Caco-2 (cell line): Measurements from ENCODE around the gene AMELX. TPM values are rescaled to one million over a fixed set of nuclear protein-coding genes. Genes with fewer than 3 reads are reported as not detected.
A peak's percentile ranks its signal among the peaks of the same experiment; 100 is the strongest.

Experiments used
- BruUV-seq: library from RNA; stranded (reverse); fragments of 400-500 nt; replicated peaks from 2 replicates; lab custom pipeline; 2021; lab: Mats Ljungman, UMichigan
- CTCF ChIA-PET: fragments of 300-600 bp; sonication (Branson Sonifier 250); formaldehyde crosslinking; loops from one replicate; lab custom pipeline; 2022; ENCODE audit warnings: antibody characterized with exemption; lab: Charles Lee
- POLR2A ChIA-PET: fragments of 300-600 bp; sonication (Branson Sonifier 250); formaldehyde crosslinking; loops from one replicate; lab custom pipeline; 2022; ENCODE audit warnings: antibody characterized with exemption; lab: Charles Lee
- DNase-seq, 2 experiments: peaks; one replicate each; pipeline versions ENCODE4 v3.0.0 to v3.0.0-alpha.2; 2020 to 2022
- H3K27me3 ChIP-seq: replicated peaks from 2 replicates; pipeline ENCODE4 v1.6.0; 2011; ENCODE audit warnings: low read length; ENCODE audit not compliant: control insufficient read depth, insufficient read depth
- H3K36me3 ChIP-seq: 2 replicates; pipeline ENCODE4 v1.5.1; 2011; ENCODE audit warnings: low read length; ENCODE audit not compliant: control insufficient read depth, insufficient read depth
- H3K4me1 ChIP-seq: fragments of 250-450 bp; sonication (Bioruptor Pico); 2 replicates; pipeline ENCODE4 v1.5.1; 2020; ENCODE audit warnings: mild to moderate bottlenecking
- H3K4me3 ChIP-seq: 2 replicates; pipeline ENCODE4 v1.5.1; 2011; ENCODE audit warnings: low read depth, mild to moderate bottlenecking, control low read depth, low read length
- H3K9me3 ChIP-seq: fragments of 250-450 bp; sonication (Bioruptor Pico); 2 replicates; pipeline ENCODE4 v1.5.1; 2020; ENCODE audit warnings: mild to moderate bottlenecking, moderate library complexity
- H3K27ac Mint-ChIP-seq: one replicate; pipeline ENCODE4 v1.8.0; 2022; ENCODE audit warnings: mixed read lengths; ENCODE audit not compliant: unreplicated experiment
- H3K27me3 Mint-ChIP-seq: one replicate; pipeline ENCODE4 v1.8.0; 2022; ENCODE audit warnings: mixed read lengths; ENCODE audit not compliant: insufficient read depth, unreplicated experiment
- H3K36me3 Mint-ChIP-seq: one replicate; pipeline ENCODE4 v1.8.0; 2022; ENCODE audit warnings: mild to moderate bottlenecking, mixed read lengths; ENCODE audit not compliant: insufficient read depth, unreplicated experiment
- H3K4me1 Mint-ChIP-seq: one replicate; pipeline ENCODE4 v1.8.0; 2022; ENCODE audit warnings: low read depth, mixed read lengths; ENCODE audit not compliant: unreplicated experiment
- H3K4me3 Mint-ChIP-seq: one replicate; pipeline ENCODE4 v1.8.0; 2022; ENCODE audit warnings: mild to moderate bottlenecking, moderate library complexity, mixed read lengths; ENCODE audit not compliant: unreplicated experiment
- H3K9me3 Mint-ChIP-seq: one replicate; pipeline ENCODE4 v1.8.0; 2022; ENCODE audit warnings: mixed read lengths; ENCODE audit not compliant: unreplicated experiment
- CTCF ChIP-seq, 2 experiments: fragments of 200-600 bp in 1 of 2; IDR thresholded peaks; 1 replicate in 1 of 2; 2 replicates in 1 of 2; pipeline versions ENCODE4 v1.5.1 to v1.8.0; 2011 to 2022; ENCODE audit warnings: antibody characterized with exemption in 1 of 2, control low read depth in 1 of 2, inconsistent platforms in 1 of 2, low read depth in 1 of 2, low read length in 1 of 2, mild to moderate bottlenecking in 1 of 2, moderate library complexity in 1 of 2; ENCODE audit not compliant: insufficient read depth in 1 of 2, severe bottlenecking in 1 of 2, unreplicated experiment in 1 of 2
- intact Hi-C: fragments of 100-400 bp; cut with micrococcal nuclease; formaldehyde crosslinking; loops from one replicate; pipeline ENCODE4 v1.10.0; 2022; ENCODE audit not compliant: unreplicated experiment
- total RNA-seq: library from RNA; stranded (reverse); gene quantifications from 2 replicates; pipeline ENCODE4 v1.2.3, GENCODE V29; 2022

AMELX gene
- total RNA-seq, 1 experiment from 2014 or later, result not detected

- no TSS peak for BruUV-seq
- peaks cover 10% of the 10 kb centered on the region for H3K9me3 Mint-ChIP-seq
- ChIA-PET CTCF (no interaction called here), POLR2A (no interaction called here)
- no peaks in the 10 kb centered on the region for H3K9me3 ChIP-seq
- peak overlapping the region; percentile 31 for H3K27ac Mint-ChIP-seq
- H3K4me3 ChIP-seq, result no peak overlapping the region
- TF ChIP-seq CTCF (IDR thresholded peaks at IDR 0.05; ENCODE audit: insufficient read depth in 1 of 2, low read depth in 1 of 2, low read length in 1 of 2, severe bottlenecking in 1 of 2, unreplicated experiment in 1 of 2), result no peak
- H3K36me3 ChIP-seq, result no peaks in the 10 kb centered on the region
- H3K27me3 ChIP-seq, result no peaks in the 10 kb centered on the region
- no peaks in the 10 kb centered on the region for H3K36me3 Mint-ChIP-seq
- no peak for DNase-seq
- intact Hi-C loops, result no loop called here
- H3K4me3 Mint-ChIP-seq, result no peak overlapping the region
- H3K27me3 Mint-ChIP-seq, result no peaks in the 10 kb centered on the region
- H3K4me1 Mint-ChIP-seq, result peaks cover 21% of the 10 kb centered on the region
- H3K4me1 ChIP-seq, result peaks cover 21% of the 10 kb centered on the region
Observed at GRCh38 chrX:11257290-11257689, 35.9 kb upstream of the AMELX start.

GRCh38 chrX:11257711-11258110 lies 35.5 kb upstream of the AMELX start:
- TF ChIP-seq CTCF (IDR thresholded peaks at IDR 0.05; ENCODE audit: insufficient read depth in 1 of 2, low read depth in 1 of 2, low read length in 1 of 2, severe bottlenecking in 1 of 2, unreplicated experiment in 1 of 2), result no peak
- H3K9me3 ChIP-seq, result no peaks in the 10 kb centered on the region
- peaks cover 17% of the 10 kb centered on the region for H3K4me1 ChIP-seq
- Mint-ChIP-seq H3K27ac (peak overlapping the region; percentile 31), H3K9me3 (peaks cover 10% of the 10 kb centered on the region), H3K36me3 (no peaks in the 10 kb centered on the region), H3K27me3 (no peaks in the 10 kb centered on the region), H3K4me3 (no peak overlapping the region), H3K4me1 (peaks cover 21% of the 10 kb centered on the region)
- DNase-seq, result peak; percentile 52 to 56
- intact Hi-C loops, result no loop called here
- H3K27me3 ChIP-seq, result no peaks in the 10 kb centered on the region
- no peaks in the 10 kb centered on the region for H3K36me3 ChIP-seq
- ChIA-PET POLR2A (no interaction called here), CTCF (no interaction called here)
- no TSS peak for BruUV-seq
- H3K4me3 ChIP-seq, result no peak overlapping the region

GRCh38 chrX:11259437-11259836 lies 33.8 kb upstream of the AMELX start:
- no peaks in the 10 kb centered on the region for H3K27me3 Mint-ChIP-seq
- BruUV-seq, result no TSS peak
- no peak for DNase-seq
- H3K9me3 ChIP-seq, result no peaks in the 10 kb centered on the region
- intact Hi-C loops, result no loop called here
- H3K36me3 ChIP-seq, result no peaks in the 10 kb centered on the region
- peaks cover 6% of the 10 kb centered on the region for H3K36me3 Mint-ChIP-seq
- H3K27me3 ChIP-seq, result no peaks in the 10 kb centered on the region
- H3K4me1 ChIP-seq, result peaks cover 11% of the 10 kb centered on the region; the same call in 1 of the 2 replicates
- CTCF ChIA-PET, result no interaction called here
- H3K4me3 ChIP-seq, result no peak overlapping the region
- POLR2A ChIA-PET, result no interaction called here
- H3K4me1 Mint-ChIP-seq, result peaks cover 27% of the 10 kb centered on the region
- no peak overlapping the region for H3K27ac Mint-ChIP-seq
- peaks cover 10% of the 10 kb centered on the region for H3K9me3 Mint-ChIP-seq
- TF ChIP-seq CTCF (IDR thresholded peaks at IDR 0.05; ENCODE audit: insufficient read depth in 1 of 2, low read depth in 1 of 2, low read length in 1 of 2, severe bottlenecking in 1 of 2, unreplicated experiment in 1 of 2), result no peak
- no peak overlapping the region for H3K4me3 Mint-ChIP-seq
